HUES48 (cell line): ENCODE measurements around the gene CATSPERB.

Source experiments
- H3K27ac ChIP-seq: one replicate; pipeline ENCODE4 v1.7.0; 2013; ENCODE audit warnings: low read depth, low read length, inconsistent platforms
- H3K27me3 ChIP-seq: 2 replicates; pipeline ENCODE4 v1.6.1; 2013; ENCODE audit warnings: mild to moderate bottlenecking, low read length; ENCODE audit not compliant: control insufficient read depth, insufficient read depth
- H3K36me3 ChIP-seq: 2 replicates; pipeline ENCODE4 v1.6.1; 2013; ENCODE audit warnings: low read length; ENCODE audit not compliant: control insufficient read depth, insufficient read depth
- H3K4me1 ChIP-seq: 2 replicates; pipeline ENCODE4 v1.6.1; 2013; ENCODE audit warnings: mild to moderate bottlenecking, low read length; ENCODE audit not compliant: control insufficient read depth, insufficient read depth
- H3K4me3 ChIP-seq: 2 replicates; pipeline ENCODE4 v1.5.1; 2013; ENCODE audit warnings: mild to moderate bottlenecking, low read depth, low read length
- H3K9ac ChIP-seq: 2 replicates; pipeline ENCODE4 v1.6.1; 2013; ENCODE audit warnings: mild to moderate bottlenecking, low read depth, low read length, moderate library complexity
- H3K9me3 ChIP-seq: 2 replicates; pipeline ENCODE4 v1.6.1; 2013; ENCODE audit warnings: low read length; ENCODE audit not compliant: control insufficient read depth, insufficient read depth

CATSPERB gene, protein sequence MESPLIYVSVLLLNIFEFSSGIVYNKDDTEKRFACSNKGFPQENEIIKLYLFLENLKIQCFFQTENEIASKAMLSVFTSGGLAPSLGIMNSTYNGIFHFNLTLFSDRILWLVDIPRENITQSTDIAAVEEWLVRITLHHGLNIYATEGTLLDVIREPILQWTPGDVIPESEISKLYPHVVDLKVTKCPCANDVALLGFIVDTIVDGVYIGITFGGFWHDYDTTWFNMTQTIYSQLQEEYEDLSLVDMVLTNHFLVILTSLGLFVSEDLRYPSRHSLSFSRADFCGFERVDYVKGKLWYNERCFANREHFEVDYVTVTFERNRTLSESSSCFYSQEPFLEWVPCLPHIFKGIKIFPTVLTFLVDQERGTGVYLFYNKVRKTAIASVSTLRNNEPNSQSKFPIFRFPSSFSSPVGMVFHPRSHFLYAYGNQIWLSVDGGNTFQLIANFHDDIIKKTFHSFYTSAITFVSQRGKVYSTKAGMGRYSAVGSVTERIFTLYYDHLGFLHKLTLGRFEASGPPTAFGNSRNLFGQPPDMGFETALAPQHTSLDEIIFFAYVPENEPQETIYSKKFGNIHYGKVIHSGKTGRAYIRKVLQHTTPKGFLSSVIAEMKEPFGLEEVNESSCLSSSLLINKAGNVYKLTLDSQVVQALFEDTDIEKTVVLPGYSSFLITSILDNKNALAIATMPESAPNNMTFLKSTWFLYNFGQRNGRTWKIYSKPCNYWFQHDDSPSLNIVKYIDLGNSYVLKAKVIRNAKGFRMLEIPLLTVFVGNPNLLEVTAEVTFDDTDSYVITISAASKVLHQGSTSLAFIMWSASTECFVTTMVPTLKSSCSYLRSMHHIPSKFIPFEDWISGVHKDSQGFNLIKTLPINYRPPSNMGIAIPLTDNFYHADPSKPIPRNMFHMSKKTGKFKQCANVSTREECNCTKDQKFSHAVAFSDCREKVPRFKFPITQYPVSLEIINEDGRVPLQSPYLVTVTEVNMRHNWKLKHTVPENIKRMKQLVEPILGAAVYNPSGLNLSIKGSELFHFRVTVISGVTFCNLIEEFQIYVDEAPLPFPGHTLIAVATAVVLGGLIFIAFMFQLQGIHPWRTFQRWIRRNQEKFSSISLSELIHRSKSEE

GRCh38 chr14:91731986-91732385, at the start of gene CATSPERB:
Gene CATSPERB, minus strand, starts transcription at chr14:91732086. Its CDS starts 2,607 bp downstream, at chr14:91729479.
- Histone ChIP-seq H3K9ac (no peak within 1 kb of the TSS), H3K4me1 (no peaks in the 10 kb centered on the region), H3K27ac (no peak within 1 kb of the TSS), H3K36me3 (no peaks in the 10 kb centered on the region), H3K9me3 (no peaks in the 10 kb centered on the region), H3K27me3 (no peaks in the 10 kb centered on the region), H3K4me3 (no peak within 1 kb of the TSS)

DNA sequence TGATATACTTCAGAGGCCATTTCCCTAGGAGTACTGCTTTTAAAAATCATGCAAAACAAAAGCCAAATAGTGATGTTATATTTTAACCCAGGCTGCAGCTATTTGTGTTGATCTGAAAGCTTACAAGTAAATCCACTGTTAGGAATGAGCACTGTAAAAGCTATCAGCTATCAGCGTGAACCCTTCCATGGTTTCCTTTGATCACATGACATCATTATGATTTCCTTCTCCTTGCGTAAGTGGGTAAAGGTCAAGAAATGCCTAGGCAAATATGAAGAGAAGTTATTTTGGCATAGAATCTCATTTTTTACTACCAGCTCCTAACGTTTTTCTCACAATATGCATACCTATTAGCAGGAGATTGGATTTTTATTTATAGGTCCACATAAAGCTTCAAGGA, 48.6 kb upstream of the CATSPERB start:
- H3K27ac ChIP-seq, result no peak overlapping the region
- peaks cover 16% of the 10 kb centered on the region for H3K36me3 ChIP-seq
- no peak overlapping the region for H3K9ac ChIP-seq
- H3K4me3 ChIP-seq, result no peak overlapping the region
- no peaks in the 10 kb centered on the region for H3K27me3 ChIP-seq
- H3K4me1 ChIP-seq, result no peaks in the 10 kb centered on the region
- H3K9me3 ChIP-seq, result no peaks in the 10 kb centered on the region

GRCh38 chr14:91778217-91778616, 46.3 kb upstream of the CATSPERB start:
- Histone ChIP-seq H3K4me1 (no peaks in the 10 kb centered on the region), H3K9ac (no peak overlapping the region), H3K36me3 (0 out of 2 replicates have a peak, but pooled peaks cover 3% of the 10 kb centered on the region), H3K9me3 (no peaks in the 10 kb centered on the region), H3K27ac (no peak overlapping the region), H3K4me3 (no peak overlapping the region), H3K27me3 (no peaks in the 10 kb centered on the region)

GRCh38 chr14:91774140-91775096, 42.5 kb upstream of the CATSPERB start:
- Histone ChIP-seq H3K4me3 (no peak overlapping the region), H3K36me3 (no peaks in the 10 kb centered on the region), H3K27me3 (no peaks in the 10 kb centered on the region), H3K9me3 (no peaks in the 10 kb centered on the region), H3K9ac (no peak overlapping the region), H3K4me1 (no peaks in the 10 kb centered on the region), H3K27ac (no peak overlapping the region)

DNA sequence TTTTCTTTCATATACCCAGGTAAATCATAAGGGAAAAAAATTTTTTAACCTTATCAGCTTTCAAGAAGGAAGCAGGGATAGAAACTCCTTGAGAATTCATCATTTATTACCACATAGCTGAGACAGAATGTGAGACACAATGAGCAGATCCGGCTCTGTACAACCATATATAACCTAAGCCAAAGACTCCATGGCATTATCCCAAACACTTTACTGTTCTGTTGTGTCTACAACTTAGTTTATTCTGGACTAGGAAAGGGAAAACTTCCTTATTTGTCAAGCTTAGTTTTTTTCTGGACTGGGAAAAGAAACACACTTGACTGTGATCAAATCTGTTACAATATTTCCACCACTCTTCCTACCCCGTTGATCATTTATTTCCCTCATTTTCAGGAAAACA, 38.3 kb upstream of the CATSPERB start:
- no peak overlapping the region for H3K9ac ChIP-seq
- H3K9me3 ChIP-seq, result no peaks in the 10 kb centered on the region
- H3K4me3 ChIP-seq, result no peak overlapping the region
- H3K27ac ChIP-seq, result no peak overlapping the region
- H3K27me3 ChIP-seq, result no peaks in the 10 kb centered on the region
- H3K36me3 ChIP-seq, result no peaks in the 10 kb centered on the region
- H3K4me1 ChIP-seq, result 0 out of 2 replicates have a peak, but pooled peaks cover 4% of the 10 kb centered on the region

DNA sequence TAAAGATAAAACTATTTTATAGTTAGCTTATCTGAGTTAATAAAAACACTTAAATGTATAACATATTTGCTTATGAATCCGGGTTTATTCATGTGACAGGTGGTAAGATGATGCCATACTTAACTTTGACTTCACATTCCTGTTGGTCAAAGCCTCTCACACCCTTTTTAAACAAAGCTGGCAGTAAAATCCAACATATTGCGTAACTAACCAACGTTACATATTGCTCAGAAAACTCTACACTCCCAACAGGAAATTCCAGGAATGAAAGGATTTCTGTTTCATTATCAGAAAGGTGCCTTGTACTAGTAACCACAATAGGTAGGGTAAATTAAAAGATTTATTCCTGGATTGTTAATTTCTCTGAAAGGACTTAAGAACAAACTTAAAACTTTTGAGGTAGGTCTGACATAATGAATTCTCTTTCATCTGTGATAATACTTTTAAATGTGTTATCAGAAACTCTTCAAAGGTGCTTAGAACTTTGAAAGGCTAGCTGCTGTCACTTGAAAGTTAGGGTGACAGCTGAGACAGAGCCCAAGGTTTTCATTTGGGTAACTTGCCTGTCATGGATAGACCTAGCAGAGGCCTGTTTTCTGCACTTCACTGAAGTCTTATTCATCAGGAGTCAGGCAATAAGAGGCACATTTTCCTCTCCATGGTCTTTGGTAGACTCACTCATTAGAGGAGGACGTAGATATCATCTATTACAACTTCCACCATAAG, 23.8 kb upstream of the CATSPERB start:
- no peak overlapping the region for H3K9ac ChIP-seq
- no peaks in the 10 kb centered on the region for H3K27me3 ChIP-seq
- no peaks in the 10 kb centered on the region for H3K9me3 ChIP-seq
- H3K4me3 ChIP-seq, result no peak overlapping the region
- peaks cover 12% of the 10 kb centered on the region; the same call in 1 of the 2 replicates for H3K4me1 ChIP-seq
- no peak overlapping the region for H3K27ac ChIP-seq
- no peaks in the 10 kb centered on the region for H3K36me3 ChIP-seq

GRCh38 chr14:91754819-91755218, 22.9 kb upstream of the CATSPERB start:
- Histone ChIP-seq H3K9ac (no peak overlapping the region), H3K27me3 (no peaks in the 10 kb centered on the region), H3K36me3 (no peaks in the 10 kb centered on the region), H3K4me3 (no peak overlapping the region), H3K4me1 (peaks cover 12% of the 10 kb centered on the region; the same call in 1 of the 2 replicates), H3K9me3 (no peaks in the 10 kb centered on the region), H3K27ac (no peak overlapping the region)

DNA sequence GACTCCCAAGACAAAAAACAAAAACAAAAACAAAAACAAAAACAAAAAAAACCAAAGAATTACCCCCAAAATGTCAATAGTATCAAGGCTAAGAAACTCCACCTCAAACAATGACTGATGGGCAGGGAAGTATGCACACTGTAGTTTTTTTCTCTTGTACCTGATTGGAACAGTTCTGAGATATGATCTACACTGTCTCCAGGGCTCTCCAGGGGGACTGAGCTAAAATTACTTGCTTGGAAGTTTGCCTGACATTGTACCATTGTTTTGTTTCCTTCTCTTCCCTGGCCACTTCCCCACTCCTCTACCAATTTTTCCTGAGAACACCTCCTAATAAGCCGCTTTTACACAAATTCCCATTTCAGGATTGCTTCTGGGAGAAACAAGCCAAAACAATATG, 22.3 kb upstream of the CATSPERB start:
- no peaks in the 10 kb centered on the region for H3K27me3 ChIP-seq
- no peak overlapping the region for H3K27ac ChIP-seq
- no peak overlapping the region for H3K4me3 ChIP-seq
- H3K9ac ChIP-seq, result no peak overlapping the region
- no peaks in the 10 kb centered on the region for H3K36me3 ChIP-seq
- H3K4me1 ChIP-seq, result peaks cover 12% of the 10 kb centered on the region; the same call in 1 of the 2 replicates
- no peaks in the 10 kb centered on the region for H3K9me3 ChIP-seq

DNA sequence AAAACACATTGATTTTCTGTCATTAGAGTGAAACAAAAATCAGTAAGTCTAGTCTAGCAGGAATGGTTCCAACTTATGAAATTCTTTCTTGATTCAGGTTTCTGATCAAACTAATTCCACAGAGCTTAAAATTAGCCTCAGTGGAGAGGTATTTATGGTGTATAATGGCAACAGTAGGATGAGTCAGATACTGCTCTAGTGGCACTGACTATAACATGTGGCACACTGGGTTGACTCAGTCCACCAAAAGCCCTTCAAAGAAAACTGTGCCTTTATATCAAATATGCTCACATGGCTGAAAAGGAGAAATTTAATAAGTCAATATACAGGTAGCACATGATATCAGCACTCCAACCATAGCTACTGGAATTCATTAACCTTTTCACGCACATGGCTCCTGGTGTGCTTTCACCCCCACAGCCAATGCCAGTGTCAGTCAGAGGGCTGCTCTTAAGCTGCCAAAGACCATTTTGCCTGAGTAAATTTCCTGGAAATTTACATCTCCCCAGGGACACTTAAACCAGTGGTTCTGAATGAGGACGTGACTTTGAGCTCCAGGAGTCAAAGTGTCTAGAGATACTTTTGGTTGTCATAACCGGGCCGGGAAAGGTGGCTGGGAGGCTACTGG, 21.7 kb upstream of the CATSPERB start:
- Histone ChIP-seq H3K4me1 (peaks cover 12% of the 10 kb centered on the region; the same call in 1 of the 2 replicates), H3K27ac (no peak overlapping the region), H3K9me3 (no peaks in the 10 kb centered on the region), H3K9ac (no peak overlapping the region), H3K4me3 (no peak overlapping the region), H3K36me3 (no peaks in the 10 kb centered on the region), H3K27me3 (no peaks in the 10 kb centered on the region)
